ENCODE measurements around the gene CARMIL1.
A peak's percentile ranks its signal among the peaks of the same experiment; 100 is the strongest.

CARMIL1 gene

GRCh38 chr6:25635886-25636317 lies 356.7 kb downstream of the CARMIL1 start:
- DNase-seq, result no peak

GRCh38 chr6:25637211-25637610 lies 358.0 kb downstream of the CARMIL1 start:
- no peak for DNase-seq

GRCh38 chr6:25637960-25638434 lies 358.8 kb downstream of the CARMIL1 start:
- DNase-seq, result no peak

GRCh38 chr6:25639653-25640052 lies 360.5 kb downstream of the CARMIL1 start:
- DNase-seq, result no peak

GRCh38 chr6:25640446-25640845 lies 361.3 kb downstream of the CARMIL1 start:
- no peak for DNase-seq

- DNase-seq, result no peak
Measured at GRCh38 chr6:25640891-25641290, 361.7 kb downstream of the CARMIL1 start.

- no peak for DNase-seq
Measured at GRCh38 chr6:25641377-25641776, 362.2 kb downstream of the CARMIL1 start.

GRCh38 chr6:25641940-25642666 lies 362.9 kb downstream of the CARMIL1 start:
- no peak for DNase-seq

GRCh38 chr6:25642667-25643328 lies 363.6 kb downstream of the CARMIL1 start:
- no peak for DNase-seq

GRCh38 chr6:25645916-25646315 lies 366.7 kb downstream of the CARMIL1 start:
- DNase-seq, result no peak

GRCh38 chr6:25649611-25650010 lies 370.4 kb downstream of the CARMIL1 start:
- DNase-seq, result no peak

GRCh38 chr6:25652007-25652515 lies 372.9 kb downstream of the CARMIL1 start, which contains the start of gene SCGN:
Gene SCGN, plus strand, starts transcription at chr6:25652215. Its CDS starts 189 bp downstream, at chr6:25652404.
- DNase-seq, result peak; percentile 40

- no peak for DNase-seq
Measured at GRCh38 chr6:25655723-25656122, 376.5 kb downstream of the CARMIL1 start.

- no peak for DNase-seq
Measured at GRCh38 chr6:25659633-25660368, 380.6 kb downstream of the CARMIL1 start.

GRCh38 chr6:25660512-25660911 lies 381.3 kb downstream of the CARMIL1 start:
- DNase-seq, result no peak

- DNase-seq, result no peak
Measured at GRCh38 chr6:25661129-25661779, 382.1 kb downstream of the CARMIL1 start.

- no peak for DNase-seq
Measured at GRCh38 chr6:25665455-25665854, 386.3 kb downstream of the CARMIL1 start.

GRCh38 chr6:25669413-25669812 lies 390.2 kb downstream of the CARMIL1 start:
- no peak for DNase-seq
